Measurements from ENCODE around the gene SLC4A4.

Gene SLC4A4

DNA sequence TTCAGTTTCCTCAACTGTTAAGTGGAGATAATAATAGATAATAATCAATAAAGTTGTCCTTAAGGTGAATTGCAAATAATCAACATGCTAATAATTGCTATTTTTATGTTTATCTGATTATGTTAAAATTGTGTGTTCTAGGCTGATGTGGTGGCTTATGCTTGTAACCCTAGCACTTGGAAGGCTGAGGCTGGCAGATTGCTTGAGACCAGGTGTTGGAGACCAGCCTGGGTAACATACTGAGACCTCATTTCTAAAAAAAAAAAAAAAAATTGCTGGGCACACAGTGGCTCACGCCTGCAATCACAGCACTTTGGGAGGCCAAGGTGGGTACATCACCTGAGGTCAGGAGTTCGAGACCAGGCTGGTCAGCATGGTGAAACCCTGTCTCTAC, 269.9 kb downstream of the SLC4A4 start:
- no peak for DNase-seq

DNA sequence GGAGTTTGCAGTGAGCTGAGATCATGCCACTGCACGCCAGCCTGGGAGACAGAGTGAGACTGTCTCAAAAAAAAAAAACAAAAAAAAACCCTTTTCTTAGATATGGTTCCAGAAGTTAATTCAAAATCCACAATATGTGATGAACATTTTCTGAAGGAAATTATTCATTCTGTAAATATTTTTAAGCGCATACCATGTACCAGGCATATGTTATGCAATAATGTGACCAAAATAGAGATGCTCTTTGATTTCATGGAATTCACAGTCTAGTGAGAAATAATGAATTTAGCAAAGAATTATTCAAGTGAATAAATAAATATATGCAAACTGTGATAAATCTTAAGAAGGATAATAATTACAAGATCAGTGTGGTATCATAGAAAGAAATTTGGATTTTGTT, 270.3 kb downstream of the SLC4A4 start:
- no peak for DNase-seq

- no peak for DNase-seq
These were observed 270.8 kb downstream of the SLC4A4 start for GRCh38 chr4:71609651-71610050.

- no peak for DNase-seq
These were observed 275.8 kb downstream of the SLC4A4 start for GRCh38 chr4:71614621-71615020.

- DNase-seq, result no peak
These were observed 277.5 kb downstream of the SLC4A4 start for GRCh38 chr4:71616168-71616811.

All from kidney glomerular epithelial cell (primary cell).